Measurements from ENCODE around the gene IL1RN. TPM values are rescaled to one million over a fixed set of nuclear protein-coding genes. Genes with fewer than 3 reads are reported as not detected.
A peak's percentile ranks its signal among the peaks of the same experiment; 100 is the strongest.

IL1RN gene
- total and polyA plus RNA-seq, 3 donors from 2014 or later = 3.2 to 18.4 (median 5.6) TPM

GRCh38 chr2:113169586-113169985, 42.2 kb downstream of the IL1RN start:
- H3K36me3 ChIP-seq (ENCODE audit: low read depth, missing control alignments) = no peaks in the 10 kb centered on the region
- DNase-seq = no peak
- no peak for TF ChIP-seq POLR2A (IDR thresholded peaks at IDR 0.05)
- TF ChIP-seq, protein P1, sequence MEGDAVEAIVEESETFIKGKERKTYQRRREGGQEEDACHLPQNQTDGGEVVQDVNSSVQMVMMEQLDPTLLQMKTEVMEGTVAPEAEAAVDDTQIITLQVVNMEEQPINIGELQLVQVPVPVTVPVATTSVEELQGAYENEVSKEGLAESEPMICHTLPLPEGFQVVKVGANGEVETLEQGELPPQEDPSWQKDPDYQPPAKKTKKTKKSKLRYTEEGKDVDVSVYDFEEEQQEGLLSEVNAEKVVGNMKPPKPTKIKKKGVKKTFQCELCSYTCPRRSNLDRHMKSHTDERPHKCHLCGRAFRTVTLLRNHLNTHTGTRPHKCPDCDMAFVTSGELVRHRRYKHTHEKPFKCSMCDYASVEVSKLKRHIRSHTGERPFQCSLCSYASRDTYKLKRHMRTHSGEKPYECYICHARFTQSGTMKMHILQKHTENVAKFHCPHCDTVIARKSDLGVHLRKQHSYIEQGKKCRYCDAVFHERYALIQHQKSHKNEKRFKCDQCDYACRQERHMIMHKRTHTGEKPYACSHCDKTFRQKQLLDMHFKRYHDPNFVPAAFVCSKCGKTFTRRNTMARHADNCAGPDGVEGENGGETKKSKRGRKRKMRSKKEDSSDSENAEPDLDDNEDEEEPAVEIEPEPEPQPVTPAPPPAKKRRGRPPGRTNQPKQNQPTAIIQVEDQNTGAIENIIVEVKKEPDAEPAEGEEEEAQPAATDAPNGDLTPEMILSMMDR (IDR thresholded peaks at IDR 0.05) = no peak
- H3K4me1 ChIP-seq = peaks cover 10% of the 10 kb centered on the region
- intact Hi-C loops (cut with DNase I; ENCODE audit: low total_unique reads) = no loop called here
- no peak overlapping the region for H3K4me3 ChIP-seq
- no peak overlapping the region for H3K27ac ChIP-seq
- 91% methylated on average over 3 of the region's 3 CpGs for WGBS, 2 donors
- H3K9me3 ChIP-seq = no peaks in the 10 kb centered on the region
- no peaks in the 10 kb centered on the region for H3K27me3 ChIP-seq

DNA sequence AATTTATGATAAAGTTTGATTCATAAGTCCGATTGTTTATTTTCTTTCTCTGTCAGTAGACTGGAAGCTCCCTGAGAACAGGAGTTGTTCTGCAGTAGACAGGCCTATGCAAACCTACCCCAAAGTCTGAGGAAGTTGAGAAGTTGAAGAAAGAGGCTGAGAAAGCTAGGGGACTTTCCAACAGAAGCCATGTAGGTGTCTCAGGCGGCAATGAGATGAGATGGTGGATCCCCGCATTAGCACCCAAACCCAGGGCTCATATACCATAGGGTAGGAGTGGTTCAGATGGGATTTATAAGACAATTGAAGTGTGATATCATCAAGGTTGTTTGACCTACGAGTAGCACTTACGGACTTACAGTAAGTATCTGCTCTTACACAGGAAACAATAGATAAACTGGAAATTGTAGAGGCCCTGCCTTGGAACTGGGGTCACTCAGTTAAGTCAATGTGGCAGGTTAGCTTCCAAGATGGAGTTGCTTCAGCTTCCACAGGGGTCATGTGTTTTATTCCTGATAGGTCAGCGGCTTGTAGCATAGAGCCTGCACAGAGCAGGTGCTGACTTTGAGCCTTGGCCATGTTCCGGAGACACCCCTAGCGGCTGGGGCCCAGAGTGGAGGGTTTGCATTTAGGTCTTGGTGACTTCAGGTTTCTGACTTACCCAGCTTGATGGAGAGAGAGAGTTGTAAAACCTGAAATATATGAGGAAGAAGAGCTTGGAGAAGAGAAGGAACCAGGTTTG, 44.1 kb downstream of the IL1RN start:
- no peak for DNase-seq
- no peak for TF ChIP-seq POLR2A (IDR thresholded peaks at IDR 0.05)
- TF ChIP-seq, protein P1 (IDR thresholded peaks at IDR 0.05) = no peak
- H3K9me3 ChIP-seq = no peaks in the 10 kb centered on the region
- intact Hi-C loops (cut with DNase I; ENCODE audit: low total_unique reads) = no loop called here
- H3K4me1 ChIP-seq = peaks cover 7% of the 10 kb centered on the region
- no peak overlapping the region for H3K27ac ChIP-seq
- H3K4me3 ChIP-seq = no peak overlapping the region
- H3K36me3 ChIP-seq (ENCODE audit: low read depth, missing control alignments) = no peaks in the 10 kb centered on the region
- 89 to 93% methylated on average over 8 of the region's 8 CpGs for WGBS, 2 donors
- H3K27me3 ChIP-seq = no peaks in the 10 kb centered on the region

GRCh38 chr2:113172721-113173541, 45.5 kb downstream of the IL1RN start:
- TF ChIP-seq, protein P1 (IDR thresholded peaks at IDR 0.05) = no peak
- no peak for TF ChIP-seq POLR2A (IDR thresholded peaks at IDR 0.05)
- no peak for DNase-seq
- no peak overlapping the region for H3K27ac ChIP-seq
- no peaks in the 10 kb centered on the region for H3K27me3 ChIP-seq
- no peaks in the 10 kb centered on the region for H3K4me1 ChIP-seq
- H3K36me3 ChIP-seq (ENCODE audit: low read depth, missing control alignments) = no peaks in the 10 kb centered on the region
- no peaks in the 10 kb centered on the region for H3K9me3 ChIP-seq
- intact Hi-C loops (cut with DNase I; ENCODE audit: low total_unique reads) = no loop called here
- H3K4me3 ChIP-seq = no peak overlapping the region
- 89 to 94% methylated on average over 13 to 16 of the region's 16 CpGs for WGBS, 2 donors

DNA sequence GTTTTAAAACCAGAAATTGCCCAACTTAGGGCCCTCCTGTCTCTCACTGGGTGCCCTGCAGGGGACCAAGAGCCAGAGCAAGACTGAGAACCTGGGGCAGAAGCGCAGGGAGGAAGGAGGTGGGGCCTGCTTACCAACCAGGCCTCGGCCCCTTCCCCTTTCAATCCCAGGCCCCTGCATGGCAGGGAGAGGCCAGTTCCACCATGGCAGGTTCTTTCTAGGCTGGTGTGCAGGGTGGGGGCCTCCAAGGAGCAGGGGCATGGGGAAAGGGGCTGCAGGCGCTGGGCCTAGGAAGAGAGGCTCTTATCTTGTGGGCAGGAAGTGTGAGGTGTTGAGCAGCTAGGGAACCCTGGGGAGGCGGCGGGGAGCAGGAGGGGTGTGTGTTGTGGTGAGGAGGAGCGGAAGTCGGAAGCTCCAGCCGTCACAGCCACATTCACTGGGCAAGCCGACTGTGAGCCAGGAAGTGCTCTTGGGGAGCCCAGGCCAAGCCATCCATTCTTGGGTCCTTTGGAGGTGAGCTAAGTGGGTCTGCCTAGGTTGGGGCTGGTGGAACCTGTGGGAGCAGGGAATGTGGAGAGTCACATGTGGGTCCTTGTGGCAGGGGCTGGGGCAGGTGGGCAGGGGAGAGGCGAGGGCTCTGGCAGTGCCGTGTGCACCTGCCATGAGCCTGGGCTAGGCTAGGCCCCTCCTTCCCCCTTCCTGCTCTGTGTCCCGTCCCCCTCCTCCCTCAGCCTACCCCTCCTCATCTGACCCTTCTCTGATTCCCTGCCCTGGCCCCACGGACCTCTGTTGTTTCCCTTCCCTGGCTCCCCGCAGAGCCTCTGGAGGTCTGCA, 46.4 kb downstream of the IL1RN start, which contains the start of gene PSD4:
Gene PSD4, plus strand, starts transcription at position 430 of the 834 bp plus-strand sequence. CDS start 8,486 bp downstream, outside the sequence.
- H3K27ac ChIP-seq = no peak within 1 kb of the TSS
- no peak within 1 kb of the TSS for H3K4me3 ChIP-seq
- no peak for TF ChIP-seq POLR2A (IDR thresholded peaks at IDR 0.05)
- TF ChIP-seq, protein P1 (IDR thresholded peaks at IDR 0.05) = no peak
- H3K36me3 ChIP-seq (ENCODE audit: low read depth, missing control alignments) = no peaks in the 10 kb centered on the region
- 78 to 79% methylated on average over 14 of the region's 14 CpGs for WGBS, 2 donors
- no peaks in the 10 kb centered on the region for H3K4me1 ChIP-seq
- intact Hi-C loops (cut with DNase I; ENCODE audit: low total_unique reads) = no loop called here
- no peaks in the 10 kb centered on the region for H3K27me3 ChIP-seq
- no peaks in the 10 kb centered on the region for H3K9me3 ChIP-seq
- DNase-seq = peak; percentile 33

Measured in testis (tissue), 3 donors.